Measurements from ENCODE around the gene LIPC.

LIPC gene

GRCh38 chr15:58448331-58448730 lies 16.5 kb downstream of the LIPC start:
- ATAC-seq: no peak
- TF ChIP-seq, protein P1, sequence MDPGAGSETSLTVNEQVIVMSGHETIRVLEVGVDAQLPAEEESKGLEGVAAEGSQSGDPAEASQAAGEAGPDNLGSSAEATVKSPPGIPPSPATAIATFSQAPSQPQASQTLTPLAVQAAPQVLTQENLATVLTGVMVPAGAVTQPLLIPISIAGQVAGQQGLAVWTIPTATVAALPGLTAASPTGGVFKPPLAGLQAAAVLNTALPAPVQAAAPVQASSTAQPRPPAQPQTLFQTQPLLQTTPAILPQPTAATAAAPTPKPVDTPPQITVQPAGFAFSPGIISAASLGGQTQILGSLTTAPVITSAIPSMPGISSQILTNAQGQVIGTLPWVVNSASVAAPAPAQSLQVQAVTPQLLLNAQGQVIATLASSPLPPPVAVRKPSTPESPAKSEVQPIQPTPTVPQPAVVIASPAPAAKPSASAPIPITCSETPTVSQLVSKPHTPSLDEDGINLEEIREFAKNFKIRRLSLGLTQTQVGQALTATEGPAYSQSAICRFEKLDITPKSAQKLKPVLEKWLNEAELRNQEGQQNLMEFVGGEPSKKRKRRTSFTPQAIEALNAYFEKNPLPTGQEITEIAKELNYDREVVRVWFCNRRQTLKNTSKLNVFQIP (CRISPR knock-in tag; IDR thresholded peaks at IDR 0.05; ENCODE audit: borderline replicate concordance, low read depth): no peak
- no peak for TF ChIP-seq CREB5 (CRISPR knock-in tag; IDR thresholded peaks at IDR 0.05; ENCODE audit: low read depth)
- no peak for TF ChIP-seq CSRNP3 (CRISPR knock-in tag; IDR thresholded peaks at IDR 0.05)
- no peak for TF ChIP-seq ISL1 (CRISPR knock-in tag; IDR thresholded peaks at IDR 0.05)
- no peak for TF ChIP-seq TCF4 (CRISPR knock-in tag; IDR thresholded peaks at IDR 0.05; ENCODE audit: borderline replicate concordance)
- TF ChIP-seq, protein P2, sequence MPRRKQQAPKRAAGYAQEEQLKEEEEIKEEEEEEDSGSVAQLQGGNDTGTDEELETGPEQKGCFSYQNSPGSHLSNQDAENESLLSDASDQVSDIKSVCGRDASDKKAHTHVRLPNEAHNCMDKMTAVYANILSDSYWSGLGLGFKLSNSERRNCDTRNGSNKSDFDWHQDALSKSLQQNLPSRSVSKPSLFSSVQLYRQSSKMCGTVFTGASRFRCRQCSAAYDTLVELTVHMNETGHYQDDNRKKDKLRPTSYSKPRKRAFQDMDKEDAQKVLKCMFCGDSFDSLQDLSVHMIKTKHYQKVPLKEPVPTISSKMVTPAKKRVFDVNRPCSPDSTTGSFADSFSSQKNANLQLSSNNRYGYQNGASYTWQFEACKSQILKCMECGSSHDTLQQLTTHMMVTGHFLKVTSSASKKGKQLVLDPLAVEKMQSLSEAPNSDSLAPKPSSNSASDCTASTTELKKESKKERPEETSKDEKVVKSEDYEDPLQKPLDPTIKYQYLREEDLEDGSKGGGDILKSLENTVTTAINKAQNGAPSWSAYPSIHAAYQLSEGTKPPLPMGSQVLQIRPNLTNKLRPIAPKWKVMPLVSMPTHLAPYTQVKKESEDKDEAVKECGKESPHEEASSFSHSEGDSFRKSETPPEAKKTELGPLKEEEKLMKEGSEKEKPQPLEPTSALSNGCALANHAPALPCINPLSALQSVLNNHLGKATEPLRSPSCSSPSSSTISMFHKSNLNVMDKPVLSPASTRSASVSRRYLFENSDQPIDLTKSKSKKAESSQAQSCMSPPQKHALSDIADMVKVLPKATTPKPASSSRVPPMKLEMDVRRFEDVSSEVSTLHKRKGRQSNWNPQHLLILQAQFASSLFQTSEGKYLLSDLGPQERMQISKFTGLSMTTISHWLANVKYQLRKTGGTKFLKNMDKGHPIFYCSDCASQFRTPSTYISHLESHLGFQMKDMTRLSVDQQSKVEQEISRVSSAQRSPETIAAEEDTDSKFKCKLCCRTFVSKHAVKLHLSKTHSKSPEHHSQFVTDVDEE (CRISPR knock-in tag; IDR thresholded peaks at IDR 0.05): no peak
- TF ChIP-seq PATZ1 (CRISPR knock-in tag; IDR thresholded peaks at IDR 0.05; ENCODE audit: borderline replicate concordance): no peak
- no peak for TF ChIP-seq CSDC2 (CRISPR knock-in tag; IDR thresholded peaks at IDR 0.05)
- TF ChIP-seq ZNF70 (CRISPR knock-in tag; IDR thresholded peaks at IDR 0.05): no peak
- TF ChIP-seq PPARA (CRISPR knock-in tag; IDR thresholded peaks at IDR 0.05; ENCODE audit: borderline replicate concordance): no peak
- no peak for TF ChIP-seq GLIS3 (CRISPR knock-in tag; IDR thresholded peaks at IDR 0.05)
- no peak for TF ChIP-seq TOX (CRISPR knock-in tag; IDR thresholded peaks at IDR 0.05; ENCODE audit: borderline replicate concordance)
- no peak for TF ChIP-seq ARNTL (CRISPR knock-in tag; IDR thresholded peaks at IDR 0.05; ENCODE audit: borderline replicate concordance, low read depth)
- no peak for TF ChIP-seq ZNF8 (CRISPR knock-in tag; IDR thresholded peaks at IDR 0.05)
- TF ChIP-seq ESRRG (CRISPR knock-in tag; IDR thresholded peaks at IDR 0.05): no peak
- TF ChIP-seq ZC3H10 (CRISPR knock-in tag; IDR thresholded peaks at IDR 0.05): no peak
- no peak for TF ChIP-seq SNAI2 (CRISPR knock-in tag; IDR thresholded peaks at IDR 0.05)
- TF ChIP-seq RARB (CRISPR knock-in tag; IDR thresholded peaks at IDR 0.05): no peak

- TF ChIP-seq ISL1 (CRISPR knock-in tag; IDR thresholded peaks at IDR 0.05) (no peak), ZC3H10 (CRISPR knock-in tag; IDR thresholded peaks at IDR 0.05) (no peak), PATZ1 (CRISPR knock-in tag; IDR thresholded peaks at IDR 0.05; ENCODE audit: borderline replicate concordance) (no peak), ZFP30 (CRISPR knock-in tag; IDR thresholded peaks at IDR 0.05) (no peak), ZFP3 (CRISPR knock-in tag; IDR thresholded peaks at IDR 0.05) (no peak), ZNF565 (CRISPR knock-in tag; conservative IDR thresholded peaks at IDR 0.05; ENCODE audit: low read depth) (no peak), ARNTL (CRISPR knock-in tag; IDR thresholded peaks at IDR 0.05; ENCODE audit: borderline replicate concordance, low read depth) (no peak)
- ATAC-seq: no peak
These were observed 17.1 kb downstream of the LIPC start for GRCh38 chr15:58448906-58449305.

All from SK-N-SH treated with all-trans-retinoic acid at 6 μM for 48 hours (cell line).